HG03159 (cell line): ENCODE data around the gene WNK1.
"Not testable (repeated sequence)": the region's sequence is repeated elsewhere in the genome, so short reads cannot be mapped to it uniquely, and the experiment has no call there.

Experiments used
- ATAC-seq: cut with Tn5 transposase; IDR thresholded peaks from one replicate; pipeline ENCODE4 v1.9.1; 2021; ENCODE audit warnings: mild to moderate bottlenecking, moderate library complexity; ENCODE audit not compliant: unreplicated experiment

WNK1 gene

GRCh38 chr12:777550-778047 is 25.2 kb downstream of the WNK1 start:
- ATAC-seq, result no peak

- ATAC-seq, result no peak
Observed at GRCh38 chr12:778615-779014, 26.2 kb downstream of the WNK1 start.

- no peak for ATAC-seq
Observed at GRCh38 chr12:779745-780734, 27.7 kb downstream of the WNK1 start.

- no peak for ATAC-seq
Observed at GRCh38 chr12:780750-781379, 28.5 kb downstream of the WNK1 start.

GRCh38 chr12:785706-786105 is 33.3 kb downstream of the WNK1 start:
- ATAC-seq, result no peak

GRCh38 chr12:788288-788687 is 35.9 kb downstream of the WNK1 start:
- ATAC-seq, result no peak

GRCh38 chr12:788762-789161 is 36.4 kb downstream of the WNK1 start:
- not testable (repeated sequence) for ATAC-seq

GRCh38 chr12:789852-790563 is 37.6 kb downstream of the WNK1 start:
- ATAC-seq, result no peak

- ATAC-seq, result no peak
Observed at GRCh38 chr12:790608-791007, 38.2 kb downstream of the WNK1 start.

- ATAC-seq, result no peak
Observed at GRCh38 chr12:793037-793436, 40.7 kb downstream of the WNK1 start.

GRCh38 chr12:793711-794110 is 41.3 kb downstream of the WNK1 start:
- ATAC-seq, result no peak

GRCh38 chr12:795305-795704 is 42.9 kb downstream of the WNK1 start:
- no peak for ATAC-seq

- no peak for ATAC-seq
Observed at GRCh38 chr12:800401-800800, 48.0 kb downstream of the WNK1 start.

- ATAC-seq, result no peak
Observed at GRCh38 chr12:802242-803120, 50.1 kb downstream of the WNK1 start.

GRCh38 chr12:805022-805632 is 52.7 kb downstream of the WNK1 start:
- ATAC-seq, result no peak

GRCh38 chr12:806200-806791 is 53.9 kb downstream of the WNK1 start:
- ATAC-seq, result no peak

GRCh38 chr12:807041-807735 is 54.8 kb downstream of the WNK1 start:
- no peak for ATAC-seq

- no peak for ATAC-seq
Observed at GRCh38 chr12:810116-810515, 57.7 kb downstream of the WNK1 start.
